ENCODE data around the gene DNLZ.

DNLZ gene

DNA sequence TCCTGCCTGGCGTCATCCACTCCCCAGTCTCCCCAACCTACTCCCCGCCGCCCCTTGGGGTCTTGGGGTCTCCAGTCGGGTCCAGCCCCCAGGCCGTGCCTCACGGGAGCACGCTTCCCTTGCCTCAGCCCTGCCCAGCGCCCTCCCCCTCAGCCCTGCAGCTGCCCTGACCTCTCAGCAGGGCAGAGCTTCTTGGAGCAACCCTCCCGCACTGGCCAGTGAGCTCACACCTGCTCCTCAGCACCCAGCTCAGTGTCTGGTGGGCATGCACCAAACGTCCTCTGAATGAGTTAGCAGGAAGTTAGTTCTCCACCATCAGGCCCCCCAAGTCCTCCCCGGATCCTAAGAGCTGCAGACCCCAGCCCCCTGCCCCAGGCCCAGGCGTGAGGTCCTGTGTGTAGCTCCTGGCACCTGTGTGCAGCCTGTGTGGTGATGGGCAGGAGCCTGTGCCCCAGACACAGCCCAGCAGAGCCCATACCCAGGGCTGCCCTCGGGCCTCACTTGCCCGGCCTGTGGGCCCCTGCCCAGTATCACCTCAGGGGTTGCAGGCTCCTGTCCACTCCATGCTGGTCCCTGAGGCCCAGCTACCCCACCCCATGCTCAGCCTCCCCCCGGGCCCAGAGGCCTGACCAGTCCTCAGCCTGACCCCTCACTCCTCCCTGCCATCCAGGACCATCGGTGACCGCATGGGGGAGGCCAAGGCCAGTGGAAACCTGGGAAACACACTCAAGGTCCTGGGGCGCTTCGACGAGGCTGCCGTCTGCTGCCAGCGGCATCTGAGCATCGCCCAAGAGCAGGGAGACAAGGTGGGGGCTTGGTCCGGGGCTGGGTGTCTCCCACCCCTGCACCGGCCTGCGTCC lies 28.0 kb downstream of the DNLZ start:
- in situ Hi-C loops (cut with MboI; ENCODE audit: low sequenced_read_pairs, unreplicated experiment) = no loop called here
- TF ChIP-seq, protein P1, sequence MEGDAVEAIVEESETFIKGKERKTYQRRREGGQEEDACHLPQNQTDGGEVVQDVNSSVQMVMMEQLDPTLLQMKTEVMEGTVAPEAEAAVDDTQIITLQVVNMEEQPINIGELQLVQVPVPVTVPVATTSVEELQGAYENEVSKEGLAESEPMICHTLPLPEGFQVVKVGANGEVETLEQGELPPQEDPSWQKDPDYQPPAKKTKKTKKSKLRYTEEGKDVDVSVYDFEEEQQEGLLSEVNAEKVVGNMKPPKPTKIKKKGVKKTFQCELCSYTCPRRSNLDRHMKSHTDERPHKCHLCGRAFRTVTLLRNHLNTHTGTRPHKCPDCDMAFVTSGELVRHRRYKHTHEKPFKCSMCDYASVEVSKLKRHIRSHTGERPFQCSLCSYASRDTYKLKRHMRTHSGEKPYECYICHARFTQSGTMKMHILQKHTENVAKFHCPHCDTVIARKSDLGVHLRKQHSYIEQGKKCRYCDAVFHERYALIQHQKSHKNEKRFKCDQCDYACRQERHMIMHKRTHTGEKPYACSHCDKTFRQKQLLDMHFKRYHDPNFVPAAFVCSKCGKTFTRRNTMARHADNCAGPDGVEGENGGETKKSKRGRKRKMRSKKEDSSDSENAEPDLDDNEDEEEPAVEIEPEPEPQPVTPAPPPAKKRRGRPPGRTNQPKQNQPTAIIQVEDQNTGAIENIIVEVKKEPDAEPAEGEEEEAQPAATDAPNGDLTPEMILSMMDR (IDR thresholded peaks at IDR 0.05; ENCODE audit: borderline replicate concordance, control extremely low read depth, extremely low read depth, insufficient read depth, missing control alignments) = no peak
- no peak for DNase-seq (ENCODE audit: low spot score)

DNA sequence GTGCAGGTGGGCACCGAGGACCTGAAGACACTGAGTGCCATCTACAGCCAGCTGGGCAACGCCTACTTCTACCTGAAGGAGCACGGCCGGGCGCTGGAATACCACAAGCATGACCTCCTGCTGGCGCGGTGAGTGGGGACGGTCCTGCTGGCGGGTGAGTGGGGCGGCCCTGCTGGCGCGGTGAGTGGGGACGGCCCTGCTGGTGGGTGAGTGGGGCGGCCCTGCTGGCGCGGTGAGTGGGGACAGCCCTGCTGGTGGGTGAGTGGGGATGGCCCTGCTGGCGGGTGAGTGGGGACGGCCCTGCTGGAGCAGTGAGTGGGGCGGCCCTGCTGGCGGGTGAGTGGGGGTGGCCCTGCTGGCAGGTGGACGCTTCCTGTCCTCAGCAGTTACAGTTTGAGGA lies 29.0 kb downstream of the DNLZ start:
- in situ Hi-C loops (cut with MboI; ENCODE audit: low sequenced_read_pairs, unreplicated experiment) = no loop called here
- TF ChIP-seq, protein P1 (IDR thresholded peaks at IDR 0.05; ENCODE audit: borderline replicate concordance, control extremely low read depth, extremely low read depth, insufficient read depth, missing control alignments) = no peak
- no peak for DNase-seq (ENCODE audit: low spot score)

DNA sequence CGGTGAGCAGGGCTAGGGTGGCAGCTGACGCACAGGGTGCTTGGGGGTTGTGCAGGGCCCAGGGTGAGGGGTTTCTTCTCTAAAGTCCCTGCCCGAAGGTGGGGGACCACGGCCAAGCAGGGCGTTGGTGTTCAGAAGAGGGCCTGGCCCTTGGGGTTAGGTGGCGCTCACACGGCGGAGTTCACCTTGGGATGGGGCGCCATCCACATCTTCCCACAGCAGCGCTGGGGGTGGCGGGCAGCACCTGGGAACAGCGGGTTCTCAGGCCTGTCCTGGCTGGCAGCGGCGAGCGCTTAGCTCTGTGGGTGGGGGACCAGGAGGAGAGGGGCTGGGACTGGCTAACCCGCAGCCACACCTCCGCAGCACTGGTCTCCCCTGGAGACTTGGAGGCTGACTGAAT lies 30.1 kb downstream of the DNLZ start:
- DNase-seq (ENCODE audit: low spot score) = no peak
- in situ Hi-C loops (cut with MboI; ENCODE audit: low sequenced_read_pairs, unreplicated experiment) = no loop called here
- TF ChIP-seq, protein P1 (IDR thresholded peaks at IDR 0.05; ENCODE audit: borderline replicate concordance, control extremely low read depth, extremely low read depth, insufficient read depth, missing control alignments) = no peak

DNA sequence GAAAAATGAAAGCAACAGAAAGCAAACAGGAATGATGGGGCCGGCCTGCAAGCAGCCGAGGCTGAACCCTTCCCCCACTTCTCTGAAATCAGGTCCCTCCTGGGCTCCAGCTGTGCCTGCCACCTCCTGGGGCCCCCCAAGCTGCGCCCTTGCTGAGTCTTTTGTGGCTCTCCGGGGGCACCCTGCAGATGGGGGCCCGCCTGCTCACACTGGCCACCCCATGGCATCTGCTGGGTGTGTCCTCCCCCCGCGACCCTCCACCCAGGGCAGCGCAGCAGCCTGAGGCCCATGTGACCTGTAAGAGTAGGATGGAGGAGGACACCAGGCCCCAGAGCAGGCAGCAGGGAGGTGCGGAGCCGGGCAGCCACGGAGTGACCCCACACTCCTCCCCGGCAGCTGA lies 30.5 kb downstream of the DNLZ start:
- TF ChIP-seq, protein P1 (IDR thresholded peaks at IDR 0.05; ENCODE audit: borderline replicate concordance, control extremely low read depth, extremely low read depth, insufficient read depth, missing control alignments) = no peak
- in situ Hi-C loops (cut with MboI; ENCODE audit: low sequenced_read_pairs, unreplicated experiment) = no loop called here
- no peak for DNase-seq (ENCODE audit: low spot score)

DNA sequence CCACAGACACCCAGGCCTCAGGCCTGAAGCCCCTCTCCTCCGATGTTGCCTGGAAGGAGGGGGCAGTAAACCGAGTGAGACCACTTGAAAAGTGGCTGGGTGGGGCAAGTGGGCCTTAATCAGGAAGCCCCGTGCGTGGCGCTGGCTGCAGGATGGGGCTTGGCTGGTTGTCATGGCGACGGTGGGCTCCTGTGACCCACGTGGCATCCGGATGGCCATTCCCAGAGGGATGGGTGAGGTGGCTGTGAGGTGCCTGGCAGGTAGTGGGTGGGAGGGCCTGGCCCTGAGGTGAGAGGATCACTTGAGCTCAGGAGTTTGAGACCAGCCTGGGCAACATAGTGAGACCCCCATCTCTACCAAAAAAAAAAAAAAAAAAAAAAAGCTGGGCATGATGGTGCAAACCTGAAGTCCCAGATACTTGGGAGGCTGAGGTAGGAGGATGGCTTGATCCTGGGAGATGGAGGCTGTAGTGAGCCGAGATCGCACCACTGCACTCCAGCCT lies 31.0 kb downstream of the DNLZ start:
- in situ Hi-C loops (cut with MboI; ENCODE audit: low sequenced_read_pairs, unreplicated experiment) = no loop called here
- DNase-seq (ENCODE audit: low spot score) = no peak
- TF ChIP-seq, protein P1 (IDR thresholded peaks at IDR 0.05; ENCODE audit: borderline replicate concordance, control extremely low read depth, extremely low read depth, insufficient read depth, missing control alignments) = no peak

DNA sequence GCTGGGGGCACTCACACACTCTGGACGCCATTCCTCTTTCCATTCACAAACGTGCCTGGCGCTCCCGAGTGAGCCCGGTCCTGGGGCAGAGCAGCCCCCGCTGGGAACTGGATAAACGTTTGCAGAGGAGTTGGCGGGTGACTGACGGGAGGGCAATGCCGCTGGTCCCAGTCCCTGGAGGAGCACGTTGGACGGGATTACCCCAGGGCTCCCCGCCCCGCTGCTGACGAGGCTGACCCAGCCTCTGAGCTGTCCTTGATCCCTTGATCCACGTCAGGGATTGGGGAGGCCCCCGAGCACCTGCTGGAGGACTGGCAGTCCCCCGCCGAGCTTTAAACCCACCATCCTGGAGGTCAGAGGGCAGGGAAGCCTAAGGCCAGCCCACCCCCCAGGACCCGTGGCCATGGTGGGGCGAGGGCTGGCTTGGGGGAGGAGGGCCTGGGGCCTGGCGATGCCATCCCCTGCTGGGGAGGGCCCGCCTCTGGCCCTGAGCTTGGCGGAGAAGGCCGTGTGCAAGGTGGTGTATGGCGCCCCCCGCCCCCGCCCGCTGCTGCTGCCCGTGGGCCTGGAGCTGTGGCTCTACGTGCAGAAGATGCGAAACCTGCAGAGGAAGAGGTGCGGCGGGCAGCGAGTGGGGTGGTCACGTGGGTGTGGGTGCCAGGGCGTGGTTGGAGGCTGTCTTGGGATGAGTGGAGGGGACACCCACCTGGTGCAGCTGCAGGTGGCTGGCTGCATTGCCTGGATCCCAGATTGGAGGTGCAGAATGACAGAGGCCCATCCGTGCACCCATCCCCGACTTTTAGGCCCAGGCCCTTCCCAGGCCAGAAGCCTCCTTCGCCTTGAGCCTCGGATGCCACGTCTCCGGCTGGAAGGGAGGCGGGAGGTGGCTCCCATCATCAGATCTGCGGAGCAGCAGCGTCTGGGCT lies 31.7 kb downstream of the DNLZ start:
- TF ChIP-seq, protein P1 (IDR thresholded peaks at IDR 0.05; ENCODE audit: borderline replicate concordance, control extremely low read depth, extremely low read depth, insufficient read depth, missing control alignments) = no peak
- DNase-seq (ENCODE audit: low spot score) = no peak
- in situ Hi-C loops (cut with MboI; ENCODE audit: low sequenced_read_pairs, unreplicated experiment) = no loop called here
